H9 (cell line): ENCODE measurements around the gene IFI44L. TPM values are rescaled to one million over a fixed set of nuclear protein-coding genes. Genes with fewer than 3 reads are reported as not detected.

Experiments
- DNase-seq: peaks from one replicate; pipeline ENCODE4 v3.0.0-alpha.2; 2017
- H2AFZ ChIP-seq: one replicate; pipeline ENCODE4 v1.6.1; 2013; ENCODE audit warnings: mild to moderate bottlenecking, low read length, control low read depth, moderate library complexity
- H2AK5ac ChIP-seq: 2 replicates; pipeline ENCODE4 v1.6.1; 2013; ENCODE audit warnings: low read length, control low read depth, mixed read lengths; ENCODE audit not compliant: insufficient read length
- H2BK120ac ChIP-seq: one replicate; pipeline ENCODE4 v1.6.1; 2013; ENCODE audit warnings: low read depth, mild to moderate bottlenecking, low read length, control low read depth, inconsistent platforms; ENCODE audit not compliant: poor library complexity, severe bottlenecking
- H2BK12ac ChIP-seq: 2 replicates; pipeline ENCODE4 v1.6.1; 2013; ENCODE audit warnings: low read length, control low read depth, mixed read lengths, low read depth; ENCODE audit not compliant: insufficient read length
- H2BK15ac ChIP-seq: 2 replicates; pipeline ENCODE4 v1.6.1; 2013; ENCODE audit warnings: low read depth, low read length, control low read depth
- H2BK20ac ChIP-seq: one replicate; pipeline ENCODE4 v1.6.1; 2013; ENCODE audit warnings: low read depth, mild to moderate bottlenecking, low read length, control low read depth, inconsistent platforms; ENCODE audit not compliant: poor library complexity, severe bottlenecking
- H2BK5ac ChIP-seq: 2 replicates; pipeline ENCODE4 v1.6.1; 2013; ENCODE audit warnings: low read length, control low read depth, mixed read lengths; ENCODE audit not compliant: insufficient read length
- H3K14ac ChIP-seq: 2 replicates; pipeline ENCODE4 v1.6.1; 2013; ENCODE audit warnings: low read length, control low read depth; ENCODE audit not compliant: insufficient read depth
- H3K18ac ChIP-seq: 2 replicates; pipeline ENCODE4 v1.6.1; 2013; ENCODE audit warnings: low read depth, mild to moderate bottlenecking, mixed read lengths, low read length, control low read depth; ENCODE audit not compliant: insufficient read length
- H3K23ac ChIP-seq: 2 replicates; pipeline ENCODE4 v1.6.1; 2013; ENCODE audit warnings: low read length, control low read depth, mixed read lengths, low read depth; ENCODE audit not compliant: insufficient read length
- H3K23me2 ChIP-seq: 2 replicates; pipeline ENCODE4 v1.6.1; 2013; ENCODE audit warnings: low read depth, mild to moderate bottlenecking, mixed read lengths, low read length, control low read depth; ENCODE audit not compliant: insufficient read length, poor library complexity, severe bottlenecking
- H3K27ac ChIP-seq: 2 replicates; pipeline ENCODE4 v1.5.1; 2013; ENCODE audit warnings: low read length, control low read depth, mixed read lengths, low read depth; ENCODE audit not compliant: insufficient read length
- H3K27me3 ChIP-seq: 2 replicates; pipeline ENCODE4 v1.6.1; 2013; ENCODE audit warnings: low read length, control low read depth, inconsistent platforms; ENCODE audit not compliant: insufficient read depth
- H3K4ac ChIP-seq: 2 replicates; pipeline ENCODE4 v1.6.1; 2013; ENCODE audit warnings: low read depth, mild to moderate bottlenecking, control low read depth, inconsistent platforms, low read length, moderate library complexity
- H3K4me1 ChIP-seq: 2 replicates; pipeline ENCODE4 v1.6.1; 2013; ENCODE audit warnings: low read length, control low read depth, inconsistent platforms; ENCODE audit not compliant: insufficient read depth
- H3K4me2 ChIP-seq: 2 replicates; pipeline ENCODE4 v1.6.1; 2013; ENCODE audit warnings: low read length, control low read depth, mixed read lengths; ENCODE audit not compliant: insufficient read length, insufficient read depth
- H3K56ac ChIP-seq: 2 replicates; pipeline ENCODE4 v1.6.1; 2013; ENCODE audit warnings: low read depth, mild to moderate bottlenecking, mixed read lengths, low read length, control low read depth; ENCODE audit not compliant: insufficient read length
- H3K79me1 ChIP-seq: 2 replicates; pipeline ENCODE4 v1.6.1; 2013; ENCODE audit warnings: low read depth, mild to moderate bottlenecking, moderate library complexity, low read length, control low read depth, inconsistent platforms; ENCODE audit not compliant: insufficient read depth, poor library complexity, severe bottlenecking
- H3K79me2 ChIP-seq: 2 replicates; pipeline ENCODE4 v1.6.1; 2013; ENCODE audit warnings: low read length, control low read depth, inconsistent platforms; ENCODE audit not compliant: insufficient read depth
- H3K9ac ChIP-seq: 2 replicates; pipeline ENCODE4 v1.6.1; 2013; ENCODE audit warnings: low read length, control low read depth, mixed read lengths; ENCODE audit not compliant: insufficient read length; ENCODE audit errors: extremely low read depth
- H3K9me3 ChIP-seq: one replicate; pipeline ENCODE4 v1.6.1; 2013; ENCODE audit warnings: low read depth, low read length, inconsistent platforms; ENCODE audit not compliant: control insufficient read depth
- H3T11ph ChIP-seq: one replicate; pipeline ENCODE4 v1.6.1; 2013; ENCODE audit warnings: mild to moderate bottlenecking, low read length, control low read depth, inconsistent platforms
- H4K20me1 ChIP-seq: one replicate; pipeline ENCODE4 v1.6.1; 2013; ENCODE audit not compliant: control insufficient read depth, insufficient read length, insufficient read depth
- H4K5ac ChIP-seq: 2 replicates; pipeline ENCODE4 v1.6.1; 2013; ENCODE audit warnings: low read depth, mild to moderate bottlenecking, mixed read lengths, low read length, control low read depth; ENCODE audit not compliant: insufficient read length
- H4K8ac ChIP-seq: replicated peaks from 2 replicates; pipeline ENCODE4 v1.6.1; 2013; ENCODE audit warnings: low read length, control low read depth, mixed read lengths, low read depth; ENCODE audit not compliant: insufficient read length
- H4K91ac ChIP-seq: 2 replicates; pipeline ENCODE4 v1.6.1; 2013; ENCODE audit warnings: low read depth, mild to moderate bottlenecking, moderate library complexity, mixed read lengths, low read length, control low read depth; ENCODE audit not compliant: insufficient read length
- H3K27ac Mint-ChIP-seq, 3 experiments: 2 replicates in 2 of 3; 3 replicates in 1 of 3; pipeline ENCODE4 v1.8.0; 2020 to 2021; ENCODE audit warnings: mixed read lengths in 3 of 3, mild to moderate bottlenecking in 1 of 3, moderate library complexity in 1 of 3
- H3K27me3 Mint-ChIP-seq: 2 replicates; pipeline ENCODE4 v1.8.0; 2021; ENCODE audit warnings: low read depth, mild to moderate bottlenecking, moderate library complexity, mixed read lengths
- H3K36me3 Mint-ChIP-seq, 3 experiments: 2 replicates in 2 of 3; 3 replicates in 1 of 3; pipeline ENCODE4 v1.8.0; 2020 to 2021; ENCODE audit warnings: low read depth in 3 of 3, mixed read lengths in 3 of 3; ENCODE audit not compliant: insufficient read depth in 1 of 3
- H3K4me1 Mint-ChIP-seq, 2 experiments: 2 replicates each; pipeline ENCODE4 v1.8.0; 2020; ENCODE audit warnings: mixed read lengths in 2 of 2
- H3K4me3 Mint-ChIP-seq, 2 experiments: 2 replicates in 1 of 2; 3 replicates in 1 of 2; pipeline ENCODE4 v1.8.0; 2020 to 2021; ENCODE audit warnings: mild to moderate bottlenecking in 2 of 2, mixed read lengths in 2 of 2, moderate library complexity in 1 of 2
- H3K9me3 Mint-ChIP-seq, 2 experiments: 2 replicates in 1 of 2; 3 replicates in 1 of 2; pipeline ENCODE4 v1.8.0; 2020; ENCODE audit warnings: mild to moderate bottlenecking in 2 of 2, mixed read lengths in 2 of 2, moderate library complexity in 1 of 2
- CTCF ChIP-seq: fragments of 200-600 bp; sonication (generic); conservative IDR thresholded peaks from 3 replicates; pipeline ENCODE4 v1.8.0; 2021; ENCODE audit warnings: antibody characterized with exemption, mild to moderate bottlenecking
- WGBS: extraction: QIAGEN DNeasy Blood & Tissue Kit; methylation state at CpG from one replicate; pipeline ENCODE4 v1.1.7; 2013; ENCODE audit warnings: missing lambda C conversion rate, low lambda C conversion rate, mixed read lengths; ENCODE audit not compliant: insufficient read length; ENCODE audit errors: extremely low coverage; 5-methylcytosine and 5-hydroxymethylcytosine counted together
- total RNA-seq: library from RNA; stranded (reverse); gene quantifications from 2 replicates; pipeline ENCODE4 v1.2.1, GENCODE V29; 2021

IFI44L gene
- total RNA-seq, 1 experiment from 2014 or later, result not detected

DNA sequence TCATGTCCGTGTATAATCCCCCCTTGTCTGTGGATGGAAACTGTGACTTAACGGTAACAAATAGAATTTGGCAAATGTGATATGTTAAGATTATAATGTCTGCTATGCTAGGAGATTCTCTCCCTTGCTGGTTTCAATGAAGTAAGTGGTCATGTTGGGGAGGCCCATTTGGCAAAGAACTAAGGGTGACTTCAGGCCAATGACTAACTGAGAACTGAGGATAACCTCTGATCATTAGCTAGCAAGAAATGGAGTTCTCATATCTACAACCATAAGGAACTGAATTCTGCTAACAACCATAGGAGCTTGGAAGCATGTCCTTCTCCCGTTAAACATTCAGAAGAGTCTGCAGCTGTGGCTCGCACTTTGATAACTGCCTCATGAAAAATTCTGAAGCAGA lies 2.3 kb downstream of the IFI44L start:
- H3K9ac ChIP-seq, result no peak overlapping the region
- no peak overlapping the region for H2BK20ac ChIP-seq
- no peak overlapping the region for H4K91ac ChIP-seq
- H3K4me1 ChIP-seq, result no peaks in the 10 kb centered on the region
- Mint-ChIP-seq H3K4me3 (no peak overlapping the region), H3K27me3 (peaks cover 14% of the 10 kb centered on the region; the same call in 1 of the 2 replicates), H3K27ac (no peak overlapping the region), H3K9me3 (no peaks in the 10 kb centered on the region), H3K4me1 (peaks cover 0 to 6% of the 10 kb centered on the region in 2 experiments; a peak in 2 of 4 replicates), H3K36me3 (no peaks in the 10 kb centered on the region)
- H4K20me1 ChIP-seq, result no peaks in the 10 kb centered on the region
- no peak overlapping the region for H3K56ac ChIP-seq
- no peak overlapping the region for H3K27ac ChIP-seq
- H3K23ac ChIP-seq, result no peak overlapping the region
- H2BK5ac ChIP-seq, result no peak overlapping the region
- no peaks in the 10 kb centered on the region for H3K27me3 ChIP-seq
- no peak for TF ChIP-seq CTCF
- H3K79me1 ChIP-seq, result no peaks in the 10 kb centered on the region
- H2AK5ac ChIP-seq, result no peak overlapping the region
- no CpG with 5 or more reads among the region's 4 CpGs for WGBS
- no peak overlapping the region for H2BK12ac ChIP-seq
- no peaks in the 10 kb centered on the region for H3K23me2 ChIP-seq
- no peak overlapping the region for H2BK120ac ChIP-seq
- H4K8ac ChIP-seq, result no peak overlapping the region
- H3K18ac ChIP-seq, result no peak overlapping the region
- no peak overlapping the region for H2BK15ac ChIP-seq
- no peak for DNase-seq
- H3K14ac ChIP-seq, result no peak overlapping the region
- H3K79me2 ChIP-seq, result no peaks in the 10 kb centered on the region
- H3K9me3 ChIP-seq, result no peaks in the 10 kb centered on the region
- H3K4ac ChIP-seq, result no peak overlapping the region
- no peak overlapping the region for H3T11ph ChIP-seq
- H3K4me2 ChIP-seq, result no peak overlapping the region
- no peak overlapping the region for H2AFZ ChIP-seq
- H4K5ac ChIP-seq, result no peak overlapping the region
